Stromal cell of bone marrow (primary cell): ENCODE data around the gene GSTM2.

Source experiments
- DNase-seq: peaks from one replicate; pipeline ENCODE4 v3.0.0-alpha.2; 2012; ENCODE audit warnings: low read depth

GSTM2 gene

GRCh38 chr1:109716121-109716520 is 48.3 kb downstream of the GSTM2 start:
- no peak for DNase-seq

GRCh38 chr1:109716570-109717090 is 48.8 kb downstream of the GSTM2 start:
- no peak for DNase-seq

- no peak for DNase-seq
Measured at GRCh38 chr1:109717729-109718128, 49.9 kb downstream of the GSTM2 start.

- DNase-seq, result no peak
Measured at GRCh38 chr1:109718495-109718894, 50.6 kb downstream of the GSTM2 start.

- DNase-seq, result peak; percentile 12
Measured at GRCh38 chr1:109719337-109719837, 51.5 kb downstream of the GSTM2 start.

GRCh38 chr1:109721042-109721441 is 53.2 kb downstream of the GSTM2 start:
- DNase-seq, result no peak

GRCh38 chr1:109721971-109722370 is 54.1 kb downstream of the GSTM2 start:
- no peak for DNase-seq

- DNase-seq, result no peak
Measured at GRCh38 chr1:109722908-109723691, 55.2 kb downstream of the GSTM2 start.
